Activated CD4-positive, alpha-beta T cell treated with anti-CD3 and anti-CD28 coated beads, Interleukin-2, amount 50 U/mL, for 24 hours (primary cell): ENCODE measurements around the gene TOR4A.

ENCODE experiments used
- DNase-seq, 2 donors: peaks; one replicate each; pipeline ENCODE4 v3.0.0-alpha.2; 2020; ENCODE audit warnings: low read depth in 1 of 2, low spot score in 1 of 2

The TOR4A gene

DNA sequence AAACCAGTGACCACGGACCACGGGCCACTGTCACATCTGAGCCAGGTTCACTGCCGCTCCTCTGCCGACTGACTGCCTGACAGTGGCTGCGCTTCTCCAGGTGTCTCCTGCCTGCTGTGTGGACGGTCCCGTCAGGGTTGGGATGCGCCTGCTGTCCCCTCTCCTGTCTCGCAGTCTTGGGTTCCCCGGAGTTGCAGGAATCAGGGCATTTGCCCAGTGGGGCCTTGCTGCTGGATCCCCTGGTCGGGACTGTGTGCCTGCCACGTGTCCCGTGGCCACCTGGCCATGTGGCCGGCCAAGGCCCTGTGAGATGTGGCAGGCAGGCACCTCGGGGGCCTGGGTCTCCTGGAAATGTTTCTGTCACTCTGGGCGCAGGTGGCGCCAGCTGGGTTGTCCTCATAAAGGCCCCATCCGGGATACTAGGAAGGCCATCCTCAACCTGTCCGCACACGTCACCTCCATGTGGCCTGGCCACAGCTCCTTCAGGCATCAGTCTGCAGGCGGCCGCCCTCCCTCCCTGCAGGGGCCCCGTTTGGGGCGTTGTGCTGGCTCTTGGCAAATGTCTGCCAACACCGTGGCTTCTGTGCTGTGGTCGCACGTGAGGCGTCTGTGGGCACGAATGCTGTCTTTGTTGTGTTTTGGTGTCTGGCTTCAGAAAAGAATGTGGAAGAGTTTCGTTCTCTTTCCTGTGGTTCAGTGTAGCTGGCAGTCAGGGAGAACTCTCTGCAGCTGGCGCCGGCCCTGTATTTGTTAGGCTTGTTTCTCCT is 6.4 kb upstream of the TOR4A start:
- no peak for DNase-seq

DNA sequence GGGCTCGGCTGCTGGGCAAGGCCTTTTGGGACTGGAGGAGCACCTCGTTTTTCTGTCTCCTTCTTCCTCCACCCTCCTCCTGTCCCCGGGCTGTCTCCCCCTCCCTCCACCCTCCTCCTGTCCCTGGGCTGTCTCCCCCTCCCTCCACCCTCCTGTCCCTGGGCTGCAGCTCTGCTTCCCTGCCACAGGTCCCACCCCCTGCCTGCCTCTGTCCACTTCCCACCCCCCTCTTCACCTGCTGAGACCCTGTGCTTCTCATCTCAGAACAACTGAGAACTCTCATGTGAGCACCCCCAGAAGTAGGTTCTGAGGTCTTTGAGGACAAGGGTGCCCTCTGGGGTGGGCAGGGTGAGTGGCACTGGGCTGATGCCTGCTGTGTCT is 5.8 kb upstream of the TOR4A start:
- DNase-seq: no peak

DNA sequence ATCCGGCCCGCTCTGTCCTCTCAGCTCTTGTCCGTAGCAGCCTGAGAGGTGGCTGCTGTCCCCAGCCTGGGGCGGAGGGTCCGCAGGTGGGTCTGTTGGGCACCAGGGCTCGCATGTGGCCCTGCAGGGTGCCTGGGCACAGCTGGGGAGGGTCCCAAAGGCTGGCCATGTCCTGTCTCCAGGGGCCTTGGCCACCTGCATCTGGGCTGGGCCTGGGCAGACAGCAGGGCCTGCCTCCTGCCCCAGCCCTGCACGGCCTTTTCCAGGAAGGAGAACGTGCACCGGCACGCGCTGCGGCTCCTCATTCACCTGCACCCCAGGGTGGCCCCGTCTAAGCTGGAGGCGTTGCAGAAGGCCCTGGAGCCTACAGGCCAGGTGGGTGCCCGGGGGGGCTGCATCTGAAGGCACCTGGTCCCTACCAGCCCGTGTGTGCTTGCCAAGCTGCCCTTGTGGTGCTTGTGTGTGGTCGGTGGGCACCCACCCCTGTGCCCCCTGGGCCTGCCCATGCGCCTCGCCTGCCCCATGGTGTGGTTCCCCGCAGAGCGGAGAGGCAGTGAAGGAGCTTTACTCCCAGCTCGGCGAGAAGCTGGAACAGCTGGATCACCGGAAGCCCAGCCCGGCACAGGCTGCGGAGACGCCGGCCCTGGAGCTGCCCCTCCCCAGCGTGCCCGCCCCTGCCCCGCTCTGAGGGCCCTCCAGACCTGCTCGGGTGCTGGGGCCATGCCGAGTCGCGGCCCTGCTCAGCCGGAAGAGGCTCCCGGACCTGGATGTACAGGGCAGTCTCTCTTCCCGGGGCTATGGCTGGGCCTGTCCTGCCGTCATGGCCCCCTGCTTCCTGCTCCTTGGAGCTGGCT is 5.1 kb upstream of the TOR4A start:
- DNase-seq: no peak

DNA sequence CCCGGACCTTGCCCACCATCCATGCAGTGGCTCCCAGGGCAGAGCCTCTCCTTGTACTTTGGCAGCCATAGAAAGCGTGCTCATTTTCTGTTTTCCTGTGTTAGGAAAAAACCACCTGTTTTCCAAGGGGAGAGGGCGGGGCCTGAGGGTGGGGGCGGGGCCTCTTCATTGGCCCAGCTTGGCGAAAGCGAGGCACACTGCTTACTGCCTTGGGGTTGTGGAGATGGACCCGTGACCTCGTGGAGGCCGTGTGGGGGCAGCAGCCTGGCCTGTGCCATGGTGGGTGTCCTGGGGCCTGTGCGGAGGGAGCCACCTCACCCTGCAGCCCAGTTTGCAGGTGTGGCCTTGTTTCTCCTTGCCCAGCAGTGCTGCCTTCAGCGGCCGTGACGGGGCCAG is 4.4 kb upstream of the TOR4A start:
- DNase-seq: no peak

DNA sequence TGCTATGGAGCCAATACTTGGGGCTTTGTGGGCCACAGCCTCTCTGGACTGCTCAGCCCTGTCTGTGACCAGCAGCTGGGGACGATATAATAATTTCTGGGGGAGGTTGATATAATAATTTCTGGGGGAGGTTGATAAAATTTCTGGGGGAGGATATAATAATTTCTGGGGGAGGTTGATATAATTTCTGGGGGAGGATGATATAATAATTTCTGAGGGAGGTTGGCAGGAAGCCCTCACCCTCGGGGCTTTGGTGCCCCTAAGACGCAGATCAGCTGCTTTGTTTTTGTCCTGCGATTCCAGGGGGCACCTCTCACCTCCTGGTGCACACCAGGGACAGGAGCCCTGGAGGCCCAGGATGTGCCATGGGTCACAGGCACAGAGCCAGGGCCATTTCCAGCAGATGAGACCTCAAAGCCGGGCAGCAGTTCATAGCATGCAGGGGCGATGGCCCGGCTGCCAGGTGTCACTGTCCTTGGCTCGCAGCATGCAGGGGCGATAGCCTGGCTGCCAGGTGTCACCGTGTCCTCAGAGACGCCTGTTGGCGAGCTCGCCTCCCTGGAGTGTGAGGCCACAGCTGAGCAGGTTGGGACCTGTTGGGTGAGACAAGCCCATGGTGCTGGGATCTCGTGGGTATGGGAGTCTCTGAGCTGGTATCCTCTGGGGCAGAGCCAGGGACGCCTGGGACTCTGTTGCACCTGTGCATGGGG is 3.8 kb upstream of the TOR4A start:
- DNase-seq: no peak

DNA sequence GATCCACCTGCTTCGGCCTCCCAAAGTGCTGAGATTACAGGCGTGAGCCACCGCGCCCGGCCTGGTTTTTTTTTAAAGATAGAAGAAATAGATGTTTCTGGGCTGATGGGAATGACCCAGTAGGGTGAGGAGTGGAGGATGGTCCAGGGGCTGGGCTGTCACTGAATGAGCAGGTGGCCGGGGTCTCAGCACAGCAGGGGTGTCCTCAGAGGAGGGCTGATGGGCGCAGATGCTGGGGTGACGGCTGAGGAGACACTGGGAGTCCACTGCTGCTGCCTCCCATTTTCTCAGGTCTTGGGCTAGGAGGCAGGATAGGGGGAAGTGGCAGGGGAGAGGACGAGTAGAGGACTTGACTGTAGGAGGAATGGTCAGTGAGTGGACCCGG is 2.3 kb upstream of the TOR4A start:
- DNase-seq: no peak

DNA sequence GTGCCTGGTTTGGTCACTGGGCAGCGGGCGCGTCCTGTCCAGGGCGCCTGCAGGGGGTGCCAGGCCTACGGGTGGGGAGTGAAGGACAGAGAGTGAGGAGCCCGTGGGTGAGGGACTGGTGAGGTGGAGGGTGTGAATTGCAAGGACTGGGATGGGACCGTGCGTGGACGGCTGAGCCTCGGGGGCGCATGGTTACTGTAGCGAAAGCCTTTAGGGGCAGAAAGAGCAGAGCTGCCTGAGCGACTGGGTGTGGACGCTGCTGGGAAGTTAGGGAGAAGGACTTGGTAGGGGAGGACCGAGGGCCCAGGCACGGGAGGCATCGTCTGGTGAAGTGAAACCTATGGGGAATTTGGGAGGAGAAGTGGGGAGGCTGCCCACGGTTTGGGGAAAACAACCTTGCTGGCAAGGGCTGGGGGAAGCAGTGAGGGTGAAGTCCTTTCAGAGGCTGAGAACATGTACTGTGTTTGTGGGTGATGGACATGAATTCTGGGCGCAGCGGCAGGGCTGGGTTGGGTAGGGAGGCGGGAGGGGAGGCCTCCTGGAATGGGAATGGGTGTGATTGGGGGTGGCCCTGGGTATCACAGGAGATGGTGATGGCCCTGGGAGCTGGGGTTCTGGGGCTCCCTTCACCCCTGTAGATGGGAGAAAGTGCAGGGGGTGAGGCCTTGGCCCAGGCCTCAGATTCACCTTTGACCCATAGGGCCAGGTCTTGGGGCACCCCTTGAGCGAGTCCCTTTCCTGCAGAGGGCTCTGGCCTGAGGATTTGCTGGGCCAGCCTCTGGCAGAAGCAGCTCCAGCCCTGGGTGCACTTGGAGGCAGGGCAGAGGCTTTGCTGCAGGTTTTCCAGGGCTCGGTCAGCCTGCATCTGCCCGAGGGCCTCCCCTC is 1.7 kb upstream of the TOR4A start:
- no peak for DNase-seq

DNA sequence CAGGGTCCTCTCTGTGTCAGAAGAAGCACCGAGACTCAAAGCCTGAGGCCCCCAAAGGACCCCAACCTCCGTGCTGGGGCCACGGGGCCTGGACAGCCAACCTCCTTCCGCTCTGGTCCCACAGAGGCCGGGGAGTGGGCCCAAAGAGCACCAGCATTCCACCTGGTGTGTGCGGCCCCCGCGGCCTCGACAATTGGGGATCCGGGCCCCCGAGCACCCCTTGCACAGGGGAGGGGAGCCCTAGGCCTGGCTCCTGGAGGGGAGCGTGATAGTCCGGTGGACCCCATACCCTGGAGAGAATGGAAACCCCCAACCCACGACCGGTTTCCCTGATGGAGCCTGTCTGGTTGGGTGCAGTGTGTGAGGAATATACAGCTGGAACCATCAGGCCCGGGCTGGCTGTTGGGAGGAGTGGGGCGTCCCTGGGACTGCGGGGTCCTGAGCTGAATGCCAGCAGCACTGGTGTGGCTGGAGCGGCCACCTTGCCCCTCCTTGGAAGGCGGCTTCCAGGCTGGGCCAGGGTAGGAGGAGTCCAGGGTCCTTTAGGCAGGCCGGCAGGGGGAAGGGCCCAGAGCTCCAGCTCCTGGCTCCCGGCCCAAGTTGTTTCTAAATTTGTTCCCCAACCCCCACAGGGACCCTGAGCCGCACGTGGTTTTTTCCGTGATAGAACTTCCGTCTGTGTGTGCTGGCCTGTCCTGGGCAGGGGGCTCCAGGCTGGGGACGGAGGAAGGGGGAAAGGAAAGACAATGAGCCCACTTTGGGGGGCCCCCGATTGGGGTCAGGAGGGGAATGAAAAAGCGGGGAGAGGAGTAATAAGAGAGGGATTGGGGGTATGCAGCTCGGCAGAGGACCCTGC is 825 bp upstream of the TOR4A start:
- DNase-seq: no peak

DNA sequence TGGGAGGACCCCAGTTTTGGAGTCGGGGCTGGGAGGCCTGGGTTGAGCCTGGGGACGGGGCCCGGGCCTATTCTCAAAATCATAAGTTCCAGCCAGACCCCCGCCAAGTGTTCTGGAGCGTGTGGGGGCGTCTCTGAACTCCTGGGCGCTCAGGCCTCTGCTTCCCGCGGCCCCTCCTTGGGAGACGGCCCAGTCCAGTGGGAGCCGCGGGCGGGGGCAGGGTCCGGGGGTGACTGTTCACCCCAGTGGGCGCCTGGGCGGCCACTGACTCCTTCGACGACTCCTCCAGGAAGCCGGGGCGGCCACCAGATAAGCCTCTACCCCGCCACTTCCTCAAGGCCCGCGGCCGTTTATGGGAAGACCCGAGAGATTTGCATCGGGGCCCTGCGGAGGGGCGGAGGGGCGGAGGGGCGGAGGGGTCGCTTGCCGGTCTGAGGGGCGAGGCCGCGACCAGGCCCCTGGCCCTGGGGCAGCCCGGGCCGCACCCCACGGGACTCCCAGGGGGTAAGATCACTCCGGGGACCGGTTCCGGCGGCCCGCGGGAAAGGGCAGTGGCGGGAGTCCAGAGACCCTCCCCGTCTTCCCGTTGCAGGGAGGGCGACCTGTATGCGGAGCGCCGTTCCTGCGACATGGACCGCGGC is 655 bp downstream of the TOR4A start:
- DNase-seq: no peak

DNA sequence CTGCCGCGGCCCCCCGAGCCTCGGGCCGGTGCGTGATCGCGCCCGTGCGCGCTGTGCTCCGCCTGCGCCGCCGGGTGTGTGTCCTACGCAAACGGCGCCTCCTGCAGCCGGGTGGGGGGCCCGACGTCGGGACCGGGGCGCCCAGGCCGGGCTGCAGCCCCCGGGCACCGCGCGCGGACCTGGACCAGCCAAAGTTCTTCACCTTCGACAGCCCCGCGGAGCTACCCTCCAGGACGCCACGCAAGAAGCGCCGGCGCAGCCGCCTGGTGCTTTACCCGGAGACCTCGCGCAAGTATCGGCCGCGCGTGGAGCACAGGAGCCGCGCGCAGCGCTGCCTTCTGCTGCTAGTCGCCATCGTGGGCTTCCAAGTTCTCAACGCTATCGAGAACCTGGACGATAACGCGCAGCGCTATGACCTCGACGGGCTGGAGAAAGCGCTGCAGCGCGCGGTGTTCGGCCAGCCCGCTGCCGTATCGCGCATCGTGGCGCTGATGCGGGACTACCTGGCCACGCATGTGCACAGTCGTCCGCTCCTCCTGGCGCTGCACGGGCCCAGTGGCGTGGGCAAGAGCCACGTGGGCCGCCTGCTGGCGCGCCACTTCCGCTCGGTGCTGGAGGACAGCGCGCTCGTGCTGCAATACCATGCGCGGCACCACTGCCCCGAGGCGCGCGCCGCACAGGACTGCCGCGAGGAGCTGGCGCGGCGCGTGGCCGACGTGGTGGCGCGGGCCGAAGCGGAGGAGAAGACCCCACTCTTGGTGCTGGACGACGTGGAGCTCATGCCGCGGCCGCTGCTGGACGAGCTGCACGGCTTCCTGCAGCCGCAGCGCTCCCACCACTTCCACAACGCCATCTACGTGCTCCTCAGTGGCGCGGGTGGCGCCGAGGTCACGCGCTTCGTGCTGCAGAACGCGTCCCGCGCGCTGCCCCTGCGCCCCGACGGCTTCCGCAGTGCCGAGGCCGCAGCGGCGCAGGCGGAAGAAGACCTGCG is 1.5 kb downstream of the TOR4A start:
- DNase-seq: no peak

DNA sequence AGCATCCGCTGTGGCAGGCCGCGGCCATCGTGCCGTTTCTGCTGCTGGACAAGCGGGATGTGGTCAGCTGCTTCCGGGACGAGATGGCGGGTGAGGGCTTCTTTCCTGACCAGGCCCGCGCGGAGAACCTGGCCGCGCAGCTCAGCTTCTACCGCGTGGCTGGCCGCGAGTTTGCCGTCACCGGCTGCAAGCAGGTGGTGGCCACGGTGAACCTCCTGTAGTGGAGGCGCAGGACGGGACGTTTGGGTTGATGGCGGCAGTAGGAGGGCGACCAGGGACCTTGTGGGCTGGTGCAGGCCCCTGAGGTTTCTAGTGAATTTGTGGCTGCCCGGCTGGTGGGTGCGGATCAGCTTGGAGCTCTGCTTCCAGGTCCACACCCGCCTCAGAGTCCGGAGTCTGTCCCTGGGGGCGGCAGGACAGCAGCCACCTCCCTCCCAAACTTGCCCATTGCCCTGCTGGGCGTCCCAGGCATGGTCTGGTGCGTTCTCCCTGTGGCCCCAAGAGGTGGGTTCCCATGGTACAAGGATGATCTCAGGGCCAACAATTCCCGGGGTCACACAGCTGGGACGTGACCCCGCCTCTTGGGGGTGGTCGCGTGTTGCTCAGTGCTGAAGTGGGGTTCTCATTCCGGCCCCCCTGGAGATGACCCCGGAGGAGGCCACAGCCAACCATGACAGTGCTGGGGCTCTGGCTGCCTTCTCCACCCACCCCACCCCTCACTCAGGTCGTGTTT is 2.4 kb downstream of the TOR4A start:
- no peak for DNase-seq

DNA sequence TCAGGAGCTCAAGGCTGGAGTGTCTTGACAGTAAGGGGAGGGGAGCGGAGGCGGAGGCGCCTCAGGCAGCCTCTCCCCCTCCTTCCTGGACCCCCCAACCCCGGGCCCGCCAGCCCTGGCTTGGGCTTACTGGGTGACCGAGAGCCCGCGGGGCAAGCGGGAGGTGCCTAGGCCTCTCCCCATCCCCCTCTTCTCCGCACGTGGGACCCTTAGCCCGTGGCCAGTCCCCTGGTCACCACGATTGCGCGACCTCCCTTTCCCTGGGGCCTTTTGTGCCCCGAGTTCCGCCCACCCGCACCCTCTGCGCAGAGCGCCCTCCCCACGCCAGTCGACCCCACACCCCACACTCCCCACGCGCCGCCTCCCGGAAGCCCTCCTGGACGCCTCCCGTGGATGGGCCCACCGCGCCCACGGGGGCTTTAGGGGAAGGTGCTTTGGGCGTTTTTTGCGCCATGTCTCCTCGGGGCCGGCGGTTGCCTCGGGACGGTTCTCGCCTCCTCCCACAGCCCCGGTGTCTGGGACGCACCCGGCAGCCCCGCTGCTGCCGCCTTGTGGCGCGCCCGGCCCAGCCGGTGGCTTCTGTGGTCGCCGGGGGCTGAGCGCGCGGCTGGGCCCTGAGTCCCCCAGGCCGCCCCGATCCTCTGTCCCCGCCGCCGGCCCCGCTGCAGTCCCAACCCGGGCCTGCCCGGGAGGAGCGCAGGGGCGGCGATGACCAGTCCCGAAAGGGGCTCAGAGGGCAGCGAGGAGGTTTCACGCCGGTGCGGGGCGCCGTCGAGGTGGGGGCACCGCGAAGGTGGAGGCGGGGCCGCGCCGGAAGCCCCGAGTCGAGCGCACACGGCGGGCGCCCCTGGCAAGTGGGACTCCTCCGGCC is 3.2 kb downstream of the TOR4A start:
- DNase-seq: no peak

DNA sequence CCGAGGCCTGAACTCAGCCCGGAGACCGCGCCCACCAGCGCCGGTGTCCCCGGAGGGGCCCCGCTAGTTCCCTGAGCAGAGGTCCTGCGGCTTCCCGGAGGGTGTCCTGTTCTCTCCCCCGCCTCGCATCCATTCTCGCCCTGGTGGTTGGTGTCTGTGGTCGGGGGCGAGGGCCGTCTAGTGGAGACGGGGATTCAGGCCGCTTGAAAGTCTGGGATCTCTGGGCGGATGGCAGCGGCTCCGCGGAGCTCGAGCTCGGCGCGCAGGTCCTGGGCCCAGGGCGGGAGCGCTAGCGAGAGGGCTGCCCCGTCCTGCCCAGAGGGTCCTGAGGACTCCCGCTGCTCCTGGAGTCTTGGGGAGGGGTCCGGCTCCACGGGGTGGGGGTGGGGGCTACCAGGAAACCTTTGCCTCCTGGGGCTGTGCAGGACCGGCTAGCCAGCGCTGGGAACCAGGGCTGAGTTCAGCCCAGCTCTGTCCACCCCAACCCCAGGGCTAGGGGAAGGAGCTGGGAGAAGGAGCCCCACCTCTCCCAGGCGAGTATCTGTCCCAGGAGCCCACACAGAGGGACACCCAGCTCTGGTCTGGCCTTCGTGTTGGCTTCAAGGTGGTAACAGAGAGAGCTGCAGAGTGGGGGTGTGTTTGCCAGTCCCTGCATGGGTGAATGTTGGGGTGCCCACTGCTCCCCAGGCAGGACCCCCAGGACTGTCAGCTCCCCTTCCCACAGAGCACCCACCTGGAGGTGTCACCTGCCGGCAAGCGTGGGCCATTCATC is 4.0 kb downstream of the TOR4A start:
- no peak for DNase-seq

DNA sequence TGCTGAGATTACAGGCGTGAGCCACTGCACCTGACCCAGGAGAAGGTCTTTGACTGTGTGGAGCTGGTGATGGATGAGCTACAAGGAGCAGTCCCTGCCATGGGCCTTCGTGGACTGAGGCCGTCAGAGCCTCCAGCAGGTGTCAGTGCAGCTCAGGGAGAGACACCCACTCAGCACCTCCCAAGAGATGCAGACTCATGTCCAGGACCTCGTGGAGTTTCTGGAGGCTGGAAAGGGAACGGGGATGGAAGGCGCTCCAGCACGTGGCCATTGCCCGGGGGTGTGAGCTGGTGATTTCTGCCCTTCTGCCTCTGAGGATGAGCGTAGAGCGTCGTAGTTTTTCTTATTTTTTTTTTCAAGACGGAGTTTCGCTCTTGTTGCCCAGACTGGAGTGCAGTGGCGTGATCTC is 9.5 kb downstream of the TOR4A start:
- no peak for DNase-seq

DNA sequence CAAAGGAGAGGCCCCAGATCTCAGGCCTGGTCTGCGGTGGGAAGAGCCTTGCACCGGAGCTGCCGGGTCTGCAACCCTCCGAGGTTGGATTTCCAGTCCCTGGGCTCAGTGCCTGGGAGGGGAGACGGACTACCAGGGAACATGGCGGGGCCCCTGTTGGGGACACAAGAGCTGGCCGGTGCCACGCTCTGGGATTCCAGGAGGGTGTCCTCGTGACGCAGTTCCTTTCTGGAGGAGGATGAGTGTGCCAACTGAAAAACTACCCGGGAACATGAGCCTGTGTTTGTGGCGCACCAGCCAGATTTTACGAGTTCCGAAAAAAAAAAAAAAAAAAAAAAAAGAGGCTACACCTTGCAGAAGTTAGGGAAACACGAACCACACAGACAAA is 15.6 kb downstream of the TOR4A start:
- DNase-seq: no peak

DNA sequence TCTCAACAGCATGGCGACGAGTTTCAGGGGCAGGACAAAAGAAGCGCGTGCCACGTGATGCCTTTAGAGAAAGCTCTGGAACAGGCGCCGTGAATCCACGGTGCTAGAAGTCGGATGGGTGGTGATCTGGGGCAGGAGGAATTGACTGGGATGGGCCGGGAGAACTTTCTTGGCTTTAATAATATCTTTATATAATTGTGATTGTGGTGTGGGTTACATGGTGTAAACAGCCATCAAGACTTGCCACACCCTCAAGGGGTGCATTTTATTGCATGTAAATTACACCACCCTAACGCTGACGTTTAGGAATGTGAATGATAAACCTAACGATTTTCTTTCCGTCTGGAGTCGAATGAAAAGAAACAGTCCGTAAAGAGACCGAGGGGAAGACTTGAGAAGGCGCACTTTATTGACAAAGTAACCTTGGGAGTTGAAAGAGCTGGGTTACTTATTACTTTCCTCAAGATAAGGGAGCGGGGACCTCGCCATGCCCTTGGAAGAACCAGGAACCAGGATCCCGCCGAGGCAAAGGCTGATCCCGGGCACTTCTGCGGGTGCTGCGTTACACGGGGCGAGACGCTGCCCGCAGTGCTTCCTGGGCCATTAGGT is 16.1 kb downstream of the TOR4A start:
- DNase-seq: no peak
